K562 (cell line): ENCODE data around the gene ELFN2.

Experiments used
- POLR2A ChIP-seq: fragments of 450-650 bp; conservative IDR thresholded peaks from 2 replicates; pipeline ENCODE4 v1.6.1; 2016
- POLR2AphosphoS2 ChIP-seq: IDR thresholded peaks from 2 replicates; pipeline ENCODE4 v1.6.1; 2012; ENCODE audit warnings: low read length, improper control_type of control experiment
- ZBTB1 ChIP-seq: sonication (generic); formaldehyde crosslinking; IDR thresholded peaks from 2 replicates; pipeline ENCODE4 v1.8.1; 2023; ENCODE audit warnings: missing genetic modification reagents, low read depth, mild to moderate bottlenecking, borderline replicate concordance

GRCh38 chr22:37377138-37377537 is 50.1 kb downstream of the ELFN2 start:
- no peak for TF ChIP-seq POLR2AphosphoS2
- no peak for TF ChIP-seq POLR2A
- TF ChIP-seq ZBTB1 (CRISPR knock-in tag), result no peak
